Measurements from ENCODE around the gene BCKDK. TPM values are rescaled to one million over a fixed set of nuclear protein-coding genes. Genes with fewer than 3 reads are reported as not detected.

Gene BCKDK
- total RNA-seq, 1 donor from 2014 or later: 37.0 TPM

- peaks cover 2% of the 10 kb centered on the region for H3K36me3 Mint-ChIP-seq
- H3K9me3 Mint-ChIP-seq: no peaks in the 10 kb centered on the region
- H3K27ac Mint-ChIP-seq: no peak within 1 kb of the TSS
- no peak for TF ChIP-seq CTCF (IDR thresholded peaks at IDR 0.05; ENCODE audit: unreplicated experiment)
- no peak for DNase-seq (ENCODE audit: low spot score in 2 of 2, unreplicated experiment in 2 of 2)
- H3K4me3 Mint-ChIP-seq: no peak within 1 kb of the TSS
- peaks cover 3% of the 10 kb centered on the region for H3K4me1 Mint-ChIP-seq
- H3K27me3 Mint-ChIP-seq (ENCODE audit: low read depth): no peaks in the 10 kb centered on the region
These were observed 19.6 kb upstream of the BCKDK start, which contains the start of gene PRSS53 for GRCh38 chr16:31088459-31089183. Gene PRSS53 (minus strand): TSS chr16:31088943. CDS start chr16:31088809, 134 bp downstream.

- H3K27me3 Mint-ChIP-seq (ENCODE audit: low read depth): no peaks in the 10 kb centered on the region
- TF ChIP-seq CTCF (IDR thresholded peaks at IDR 0.05; ENCODE audit: unreplicated experiment): no peak
- peaks cover 2% of the 10 kb centered on the region for H3K36me3 Mint-ChIP-seq
- H3K9me3 Mint-ChIP-seq: no peaks in the 10 kb centered on the region
- no peak overlapping the region for H3K4me3 Mint-ChIP-seq
- no peak for DNase-seq (ENCODE audit: low spot score in 2 of 2, unreplicated experiment in 2 of 2)
- H3K4me1 Mint-ChIP-seq: peaks cover 8% of the 10 kb centered on the region
- H3K27ac Mint-ChIP-seq: no peak overlapping the region
These were observed 19.0 kb upstream of the BCKDK start for GRCh38 chr16:31089199-31089598.

- Mint-ChIP-seq H3K4me3 (no peak overlapping the region), H3K27ac (no peak overlapping the region), H3K36me3 (peaks cover 2% of the 10 kb centered on the region), H3K9me3 (peaks cover 2% of the 10 kb centered on the region), H3K4me1 (peaks cover 11% of the 10 kb centered on the region), H3K27me3 (ENCODE audit: low read depth) (no peaks in the 10 kb centered on the region)
- no peak for TF ChIP-seq CTCF (IDR thresholded peaks at IDR 0.05; ENCODE audit: unreplicated experiment)
- DNase-seq (ENCODE audit: low spot score in 2 of 2, unreplicated experiment in 2 of 2): no peak
These were observed 17.6 kb upstream of the BCKDK start for GRCh38 chr16:31090540-31090939.

- Mint-ChIP-seq H3K4me3 (peak overlapping the region; percentile 37), H3K9me3 (peaks cover 5% of the 10 kb centered on the region), H3K4me1 (peaks cover 11% of the 10 kb centered on the region), H3K27ac (peak overlapping the region; percentile 3), H3K27me3 (ENCODE audit: low read depth) (no peaks in the 10 kb centered on the region), H3K36me3 (peaks cover 2% of the 10 kb centered on the region)
- no peak for DNase-seq (ENCODE audit: low spot score in 2 of 2, unreplicated experiment in 2 of 2)
- no peak for TF ChIP-seq CTCF (IDR thresholded peaks at IDR 0.05; ENCODE audit: unreplicated experiment)
These were observed 15.9 kb upstream of the BCKDK start for GRCh38 chr16:31092330-31092729.

GRCh38 chr16:31093132-31093703 lies 15.0 kb upstream of the BCKDK start:
- no peak for TF ChIP-seq CTCF (IDR thresholded peaks at IDR 0.05; ENCODE audit: unreplicated experiment)
- H3K4me3 Mint-ChIP-seq: peak overlapping the region; percentile 89
- H3K9me3 Mint-ChIP-seq: peaks cover 5% of the 10 kb centered on the region
- H3K27ac Mint-ChIP-seq: peak overlapping the region; percentile 61
- H3K36me3 Mint-ChIP-seq: peaks cover 2% of the 10 kb centered on the region
- H3K4me1 Mint-ChIP-seq: peaks cover 11% of the 10 kb centered on the region
- H3K27me3 Mint-ChIP-seq (ENCODE audit: low read depth): no peaks in the 10 kb centered on the region
- no peak for DNase-seq (ENCODE audit: low spot score in 2 of 2, unreplicated experiment in 2 of 2)
